D341Med (cell line): Measurements from ENCODE around the gene TCOF1.
A peak's percentile ranks its signal among the peaks of the same experiment; 100 is the strongest.

Source experiments
- DNase-seq: peaks from one replicate; pipeline ENCODE4 v3.0.0; 2012; ENCODE audit warnings: low spot score

Gene TCOF1

DNA sequence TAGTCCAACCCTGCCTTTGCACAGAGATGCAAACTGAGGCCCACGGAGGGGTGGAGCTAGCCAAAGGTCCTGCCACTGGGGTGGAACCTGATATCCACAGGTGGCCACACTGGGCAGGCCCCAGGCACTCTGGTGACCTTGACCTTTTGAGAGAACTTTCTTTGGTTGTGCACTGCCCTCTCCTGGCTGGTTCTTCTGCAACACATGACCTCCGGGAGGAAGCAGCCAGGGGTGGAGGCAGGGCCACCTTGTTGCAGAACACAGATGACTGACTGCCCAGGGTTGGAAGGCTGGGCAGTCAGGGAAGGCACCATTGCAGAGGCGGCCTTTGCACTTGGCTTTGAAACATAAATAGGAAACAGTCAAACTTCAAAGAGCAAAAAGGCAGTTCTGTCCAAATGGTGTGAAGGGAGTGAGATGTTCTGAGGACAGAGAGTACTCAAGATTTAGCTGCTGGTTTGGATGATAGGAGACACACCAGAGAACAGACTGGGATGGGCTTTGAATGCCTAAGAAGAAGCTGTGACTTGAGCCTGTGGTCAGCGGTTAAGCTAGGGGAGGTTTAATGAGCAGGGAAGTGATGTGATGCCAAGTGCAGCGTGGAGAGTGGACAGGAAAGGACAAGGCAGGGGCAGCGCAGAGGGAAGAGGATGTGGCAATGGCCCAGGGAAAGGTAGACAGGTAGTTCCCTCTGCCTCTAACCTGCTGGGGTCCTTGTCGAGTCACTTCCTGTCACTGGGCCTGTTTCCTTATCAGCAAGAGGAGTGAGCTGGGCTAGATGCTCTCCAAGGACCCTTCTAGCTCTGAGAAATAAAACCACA lies 6.8 kb upstream of the TCOF1 start:
- DNase-seq, result peak; percentile 80

DNA sequence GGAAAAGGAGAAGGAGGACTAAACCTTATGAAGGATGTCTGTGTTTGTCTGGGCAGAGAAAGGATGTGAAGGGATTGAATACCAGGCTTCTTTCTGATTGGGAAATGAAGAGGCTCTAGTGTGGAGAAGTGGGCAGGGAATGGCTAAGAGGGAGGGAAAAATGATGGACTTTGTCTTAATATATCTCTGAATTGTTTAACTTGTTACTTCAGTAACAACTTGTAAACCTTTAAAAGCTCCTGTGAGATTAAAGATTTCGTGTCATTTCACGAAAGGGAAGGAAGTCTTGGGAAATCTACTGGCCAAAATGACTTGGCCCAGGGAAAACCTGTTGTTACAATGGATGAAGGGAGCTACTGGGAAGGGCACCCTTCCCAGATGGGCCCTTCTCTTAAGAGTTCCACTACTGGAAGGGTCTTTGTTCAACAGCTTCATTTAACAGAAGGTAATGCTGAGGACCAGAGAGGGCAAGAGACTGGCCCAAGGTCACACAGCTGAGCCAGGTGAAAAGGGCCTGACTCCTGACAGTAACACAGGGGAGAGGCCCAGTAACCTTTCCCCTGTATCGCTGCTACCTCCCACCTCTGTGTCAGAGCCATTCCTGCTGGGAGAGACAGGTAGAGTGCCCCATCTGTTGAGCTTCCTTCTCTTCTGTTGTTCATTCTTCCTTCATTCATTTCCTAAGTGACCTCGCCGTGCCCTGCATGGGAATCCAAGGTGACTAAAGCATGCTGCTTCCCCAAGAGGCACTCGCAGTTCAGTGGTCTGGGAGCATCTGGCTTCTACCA lies 5.1 kb upstream of the TCOF1 start:
- no peak for DNase-seq

DNA sequence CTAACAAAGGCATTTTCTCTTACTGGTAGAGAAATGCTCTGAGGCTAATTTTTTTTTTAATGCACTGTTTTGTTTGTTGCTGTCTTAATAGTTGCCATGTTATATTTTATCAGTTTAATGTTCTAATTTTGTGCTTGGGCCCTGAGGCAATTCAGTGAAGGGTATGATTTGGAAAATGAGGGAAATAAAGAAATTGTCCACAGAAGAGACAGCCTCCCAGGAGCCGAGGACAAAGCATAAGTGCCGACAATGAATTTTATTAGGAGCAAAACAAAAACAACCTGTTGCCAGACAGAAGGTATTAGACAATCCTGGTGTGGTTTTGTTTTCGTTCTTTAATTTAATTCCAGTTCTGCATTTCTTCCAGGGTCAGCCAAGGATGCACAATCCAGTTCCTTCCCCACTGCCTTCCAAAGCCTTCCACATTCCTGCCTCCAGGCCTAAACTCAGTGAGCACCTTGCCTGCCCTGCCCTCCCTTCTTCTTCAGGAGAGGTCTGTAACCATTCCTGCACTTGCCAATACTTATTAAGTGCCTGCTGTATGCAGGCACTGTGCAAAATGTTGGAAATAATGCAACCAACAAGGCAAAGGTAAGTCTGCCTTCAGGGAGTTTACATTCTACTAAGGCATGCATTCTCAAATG lies 4.3 kb upstream of the TCOF1 start:
- no peak for DNase-seq

DNA sequence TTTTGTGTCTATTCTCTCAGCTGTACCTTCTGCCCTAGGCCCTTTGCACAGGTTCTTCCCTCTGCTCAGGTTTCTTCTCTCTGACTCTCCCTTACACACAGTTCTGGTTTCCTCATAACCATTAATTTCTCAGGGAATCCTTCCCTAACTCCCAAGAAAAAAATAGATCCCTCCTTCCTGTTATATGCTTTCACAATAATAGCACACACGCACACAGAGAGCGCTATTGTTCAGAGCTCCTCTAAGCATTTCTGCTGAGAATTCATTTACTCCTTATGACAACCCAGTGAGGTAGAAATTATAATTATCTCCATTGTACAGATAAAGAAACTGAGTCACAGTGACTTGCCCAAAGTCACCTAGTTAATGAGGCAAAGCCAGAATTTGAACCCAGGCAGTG lies 1.7 kb upstream of the TCOF1 start:
- DNase-seq, result no peak

DNA sequence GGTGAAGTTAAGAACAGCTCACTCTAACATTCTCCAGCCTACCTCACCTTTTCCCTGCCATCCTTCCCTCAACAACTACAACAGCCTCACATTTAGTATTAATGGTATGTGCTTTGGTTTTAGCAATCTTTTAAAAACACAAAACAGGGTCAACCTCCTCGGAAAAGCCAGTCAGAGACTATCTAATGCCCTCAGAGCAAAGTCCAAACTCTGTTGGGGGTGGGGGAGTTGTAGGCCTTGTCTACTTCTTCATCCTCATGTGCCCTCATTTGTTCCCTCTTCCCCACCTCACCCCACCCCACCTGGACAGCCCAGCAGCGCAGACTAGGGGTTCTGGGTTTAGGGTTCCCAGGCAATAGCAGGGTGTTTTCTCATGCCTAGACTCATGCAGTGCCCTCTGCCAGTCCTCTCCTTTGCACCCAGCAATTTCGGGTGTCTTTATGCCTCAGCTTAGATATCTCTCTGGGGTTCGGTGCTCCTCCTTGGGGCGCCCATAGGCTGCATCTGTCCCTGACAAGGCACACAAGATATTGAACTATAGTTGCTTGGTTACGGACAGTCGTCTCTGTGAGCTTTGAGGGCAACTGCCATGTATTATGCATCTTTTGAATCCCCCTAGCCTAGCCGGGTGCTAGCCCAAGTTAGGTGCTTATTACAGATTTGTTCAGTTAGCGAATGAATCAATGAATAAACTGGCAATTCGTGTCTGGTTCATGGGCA lies 762 bp upstream of the TCOF1 start:
- DNase-seq, result no peak

DNA sequence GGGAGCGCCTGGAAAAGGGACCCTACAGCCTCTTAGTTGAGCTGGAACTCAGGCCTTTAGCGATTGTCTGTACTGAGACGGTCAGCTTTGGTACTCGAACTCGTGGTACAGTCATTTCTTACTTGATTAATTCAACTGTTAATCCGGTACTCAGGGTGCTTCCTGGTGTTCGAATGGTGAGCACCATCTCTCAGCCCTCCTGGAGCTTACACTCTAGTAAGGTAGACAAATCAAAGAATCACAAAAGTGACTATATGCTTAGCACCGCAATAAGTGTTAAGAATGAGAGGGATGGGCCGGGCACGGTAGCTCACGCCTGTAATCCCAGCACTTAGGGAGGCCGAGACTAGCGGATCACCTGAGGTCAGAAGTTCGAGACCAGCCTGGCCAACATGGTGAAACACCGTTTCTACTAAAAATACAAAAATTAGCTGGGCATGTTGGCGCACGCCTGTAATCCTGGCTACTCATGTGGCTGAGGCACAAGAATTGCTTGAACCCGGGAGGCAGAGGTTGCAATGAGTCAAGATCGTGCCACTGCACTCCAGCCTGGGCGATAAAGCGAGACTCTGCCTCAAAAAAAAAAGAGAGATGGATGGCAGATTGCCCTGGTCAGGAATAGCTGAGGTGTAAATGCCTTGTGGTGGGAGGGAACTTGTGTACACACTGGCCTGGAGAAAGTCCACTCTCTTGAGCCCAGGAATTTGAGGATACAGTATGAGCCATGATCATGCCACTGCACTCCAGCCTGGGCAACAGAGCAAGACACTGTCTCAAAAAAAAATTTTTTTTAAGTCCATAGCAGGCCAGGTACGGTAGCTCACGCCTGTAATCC lies 981 bp downstream of the TCOF1 start:
- DNase-seq, result no peak

DNA sequence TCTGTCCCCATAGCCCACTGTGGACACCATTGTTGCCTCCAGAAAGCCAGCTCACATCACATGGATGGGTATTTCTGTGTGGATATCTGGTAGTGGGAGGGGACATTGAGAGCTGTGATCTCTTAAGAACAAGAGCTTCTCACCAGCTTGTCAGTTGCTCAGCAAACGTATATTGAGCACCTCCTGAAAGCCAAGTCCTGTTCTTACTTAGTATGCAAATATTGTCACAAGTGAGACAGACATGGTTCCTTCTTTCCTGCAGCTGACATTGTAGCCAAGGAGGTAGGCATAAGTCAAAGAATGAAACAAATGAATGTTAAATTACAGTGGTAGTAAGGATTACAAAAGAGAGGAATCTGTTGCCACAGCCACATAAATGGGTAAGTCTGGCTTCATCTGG lies 3.8 kb downstream of the TCOF1 start:
- no peak for DNase-seq

DNA sequence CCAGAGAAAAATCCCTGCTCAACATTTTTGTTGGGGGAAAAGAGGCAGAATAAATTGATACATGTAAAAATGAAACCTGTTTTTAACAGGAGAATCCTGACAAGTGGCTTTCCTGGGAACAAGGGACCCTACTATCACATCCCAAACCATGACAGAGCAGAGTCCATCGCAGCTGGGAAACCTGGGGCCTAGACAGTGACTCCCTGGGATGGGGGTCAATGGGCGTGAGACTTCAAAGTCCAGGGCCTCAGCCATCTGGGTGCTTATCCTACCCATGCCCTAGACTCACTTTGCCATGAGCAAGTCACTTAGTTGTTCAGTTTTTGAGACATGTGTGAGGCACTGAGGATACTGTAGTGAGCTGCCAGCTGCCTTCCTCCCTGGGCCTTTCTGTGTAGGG lies 5.7 kb downstream of the TCOF1 start:
- DNase-seq, result no peak

DNA sequence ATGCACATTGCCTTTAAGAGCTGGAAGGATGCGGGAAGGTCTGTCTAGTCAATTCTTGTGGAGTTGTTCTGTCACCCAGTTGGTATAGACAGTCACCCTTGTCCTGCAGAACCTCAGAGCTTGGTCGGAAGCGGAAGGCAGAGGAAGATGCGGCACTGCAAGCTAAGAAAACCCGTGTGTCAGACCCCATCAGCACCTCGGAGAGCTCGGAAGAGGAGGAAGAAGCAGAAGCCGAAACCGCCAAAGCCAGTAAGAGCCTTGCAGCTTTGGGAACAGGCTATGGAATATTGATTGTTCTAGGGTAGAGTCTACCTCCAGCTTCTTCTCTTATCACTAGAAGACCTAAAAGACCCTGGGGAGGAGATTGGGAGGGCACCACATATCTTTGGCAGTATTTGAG lies 6.5 kb downstream of the TCOF1 start:
- DNase-seq, result no peak

DNA sequence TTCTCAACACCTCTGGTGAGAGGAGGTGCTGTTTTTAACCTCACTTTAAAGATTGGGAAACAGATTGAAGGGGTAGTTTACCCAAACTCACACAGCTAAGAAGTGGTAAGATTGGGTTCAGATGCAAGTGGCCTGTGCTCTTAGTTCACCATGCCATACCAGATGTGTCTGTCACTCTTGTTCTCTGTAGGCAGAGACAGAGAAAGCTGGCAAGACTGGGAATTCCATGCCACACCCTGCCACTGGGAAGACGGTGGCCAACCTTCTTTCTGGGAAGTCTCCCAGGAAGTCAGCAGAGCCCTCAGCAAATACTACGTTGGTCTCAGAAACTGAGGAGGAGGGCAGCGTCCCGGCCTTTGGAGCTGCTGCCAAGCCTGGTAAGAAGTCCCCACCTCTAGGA lies 11.0 kb downstream of the TCOF1 start:
- no peak for DNase-seq

DNA sequence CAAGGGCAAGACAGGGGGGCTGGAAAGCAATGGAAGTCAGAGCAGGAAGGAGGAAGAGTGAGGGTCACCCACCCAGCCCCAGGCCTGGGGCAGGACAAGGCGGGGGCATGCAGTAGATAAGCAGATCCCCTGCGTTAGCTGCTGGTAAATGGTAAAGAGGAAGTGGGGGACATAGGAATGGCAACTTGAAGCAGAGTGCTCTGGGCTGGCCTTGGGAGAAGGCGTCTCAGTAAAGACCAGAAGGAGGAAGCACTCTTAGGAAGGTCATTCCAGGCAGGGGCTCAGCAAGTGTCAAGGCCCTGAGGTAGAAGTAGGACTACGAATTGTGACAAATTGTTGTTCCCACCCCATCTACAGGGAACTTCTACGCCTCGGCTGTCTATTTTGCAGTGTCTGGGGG lies 15.1 kb downstream of the TCOF1 start:
- no peak for DNase-seq

DNA sequence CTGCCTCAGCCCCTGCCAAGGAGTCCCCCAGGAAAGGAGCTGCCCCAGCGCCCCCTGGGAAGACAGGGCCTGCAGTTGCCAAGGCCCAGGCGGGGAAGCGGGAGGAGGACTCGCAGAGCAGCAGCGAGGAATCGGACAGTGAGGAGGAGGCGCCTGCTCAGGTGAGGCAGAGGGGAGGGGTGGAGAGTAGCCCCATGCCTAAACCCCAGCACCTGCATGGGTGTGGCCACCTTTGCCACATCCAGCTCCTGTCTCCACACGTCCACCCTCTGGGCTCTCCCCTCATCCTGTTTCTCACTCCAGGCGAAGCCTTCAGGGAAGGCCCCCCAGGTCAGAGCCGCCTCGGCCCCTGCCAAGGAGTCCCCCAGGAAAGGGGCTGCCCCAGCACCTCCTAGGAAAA lies 17.2 kb downstream of the TCOF1 start:
- peak; percentile 19 for DNase-seq

DNA sequence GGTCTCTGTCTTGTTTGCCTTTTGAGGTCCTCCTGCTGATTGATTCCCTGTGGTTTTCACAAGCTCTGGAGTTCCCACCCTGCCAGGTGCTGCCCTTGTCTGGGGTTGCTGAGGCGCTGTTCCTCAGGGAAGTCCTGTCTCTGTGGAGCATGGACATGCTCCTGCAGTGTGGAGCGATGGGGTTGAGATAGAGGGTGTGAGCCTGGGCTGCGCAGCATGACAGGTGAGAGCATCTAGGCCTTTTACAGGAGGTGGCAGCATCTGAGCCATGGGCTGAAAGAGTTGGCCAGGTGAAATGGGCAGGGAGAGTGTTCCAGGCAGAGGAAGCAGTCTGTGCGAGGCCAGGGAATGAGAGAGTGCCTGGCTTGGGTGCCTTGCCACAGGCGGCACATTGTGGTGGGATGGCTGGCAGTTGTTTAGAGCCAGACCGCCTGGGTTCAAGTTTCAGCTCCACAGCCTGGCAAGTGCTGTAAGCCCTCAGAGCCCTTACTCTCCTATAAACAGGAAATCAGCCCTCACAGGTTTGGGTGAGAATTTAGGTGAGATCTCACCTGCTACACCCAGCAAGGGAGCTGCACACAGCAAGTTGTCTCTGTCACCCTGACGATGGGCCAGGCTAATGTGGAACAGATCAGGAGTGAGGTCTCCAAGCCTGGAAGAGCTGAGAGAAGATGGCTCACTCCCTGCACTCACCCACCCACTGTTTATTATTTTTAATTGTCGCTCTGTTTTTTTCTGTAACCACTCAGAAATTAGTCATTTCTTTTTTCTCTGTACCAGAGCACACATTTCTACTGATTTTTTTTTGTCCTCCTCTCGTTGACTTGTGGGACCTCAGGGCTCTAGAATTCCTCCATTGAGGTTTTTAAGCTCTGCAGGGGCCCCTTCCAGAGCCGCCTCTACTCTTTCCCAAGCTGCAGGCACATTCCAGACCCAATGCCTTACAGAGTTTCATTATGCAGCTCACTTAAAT lies 19.6 kb downstream of the TCOF1 start:
- no peak for DNase-seq

DNA sequence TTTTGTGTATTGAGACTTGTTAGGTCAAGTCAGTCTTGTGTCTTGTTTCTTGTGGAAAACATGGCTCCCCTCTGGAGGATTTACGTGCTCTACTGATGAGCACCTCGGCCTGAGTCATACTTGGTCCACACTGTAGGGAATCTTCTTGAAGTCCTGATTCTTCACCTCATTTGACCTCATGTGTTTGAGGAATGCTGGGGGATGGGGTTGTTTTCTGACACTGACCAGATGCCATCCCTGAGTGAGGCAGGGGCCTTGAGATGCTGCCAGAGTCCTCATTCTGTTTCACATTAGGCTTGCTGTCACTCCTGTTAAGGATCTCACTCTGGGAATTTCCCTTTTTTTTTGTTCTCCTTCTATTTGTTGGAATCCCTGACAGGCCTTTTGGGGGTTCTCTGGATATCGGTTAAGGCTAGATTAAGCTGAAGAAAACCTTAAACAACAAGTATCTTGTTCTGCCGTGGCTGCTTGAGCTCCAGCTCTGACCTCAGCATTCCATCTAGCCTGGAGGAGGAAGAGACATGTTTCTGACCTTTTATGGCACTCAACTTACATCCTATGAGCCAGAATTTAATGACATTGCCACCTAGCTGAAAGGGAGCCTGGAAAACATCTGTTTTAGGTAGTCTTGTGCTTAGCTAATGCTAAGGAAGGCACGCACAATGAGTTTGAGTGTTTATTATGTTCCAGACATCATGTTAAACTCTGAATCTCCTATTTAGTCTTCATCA lies 20.6 kb downstream of the TCOF1 start:
- DNase-seq, result no peak

DNA sequence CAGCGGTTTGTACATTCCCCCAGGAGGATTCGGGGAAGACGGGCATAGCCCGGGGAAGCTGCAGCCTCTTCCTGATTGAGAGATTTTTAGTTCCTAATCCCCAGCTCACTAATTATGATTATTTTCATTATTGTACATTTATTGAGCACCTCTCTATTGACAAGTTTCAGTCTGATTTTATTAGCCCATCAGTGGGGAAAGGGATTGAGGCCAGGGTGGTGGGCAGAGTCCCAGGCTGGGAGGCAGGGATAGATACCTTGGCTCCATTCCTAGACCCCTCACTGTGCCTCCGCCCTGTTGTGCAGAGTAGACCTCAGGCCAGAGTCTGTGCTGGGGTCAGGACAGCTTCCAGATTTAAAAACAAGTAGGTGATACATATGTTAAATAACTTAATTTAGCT lies 27.2 kb downstream of the TCOF1 start:
- no peak for DNase-seq

DNA sequence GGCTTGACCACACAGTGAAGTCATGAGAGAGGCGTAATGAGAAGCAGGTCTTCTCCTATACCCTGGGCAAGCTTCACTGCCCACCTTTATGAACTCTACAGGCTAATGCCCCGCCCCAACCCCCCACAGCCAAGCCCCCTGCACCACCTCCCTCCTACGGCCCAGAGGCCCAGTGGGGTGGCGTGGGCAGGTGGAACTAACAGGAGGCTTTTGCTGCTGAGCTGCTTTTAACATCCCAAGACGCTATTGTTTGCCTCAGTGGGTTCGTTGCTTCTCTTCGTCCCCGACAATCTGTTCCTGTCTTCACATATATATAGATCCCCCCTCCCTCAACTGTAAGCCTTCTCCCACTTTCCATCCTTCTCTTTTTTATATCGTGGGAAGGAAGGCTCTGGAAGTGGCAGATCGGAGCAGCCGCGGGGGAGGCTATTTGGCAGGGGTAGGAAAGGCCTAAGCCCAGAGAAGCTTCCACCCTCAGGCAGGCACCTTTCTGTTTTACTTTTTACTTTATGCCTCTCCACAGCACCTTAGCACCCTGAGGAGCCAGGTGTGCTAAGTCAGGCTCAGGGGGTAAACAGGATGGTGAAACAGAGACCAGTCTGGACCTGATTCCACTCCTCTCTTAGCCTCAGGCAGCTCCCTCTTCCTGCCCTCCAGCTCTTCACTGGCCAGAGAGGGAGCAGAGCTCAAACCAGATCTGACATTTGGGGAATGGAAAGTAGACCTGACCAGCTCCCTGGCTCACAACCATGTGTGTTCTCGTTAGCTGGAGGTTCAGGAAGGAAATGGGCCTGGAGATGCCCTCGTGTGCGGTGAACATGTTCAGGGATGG lies 28.7 kb downstream of the TCOF1 start:
- no peak for DNase-seq

DNA sequence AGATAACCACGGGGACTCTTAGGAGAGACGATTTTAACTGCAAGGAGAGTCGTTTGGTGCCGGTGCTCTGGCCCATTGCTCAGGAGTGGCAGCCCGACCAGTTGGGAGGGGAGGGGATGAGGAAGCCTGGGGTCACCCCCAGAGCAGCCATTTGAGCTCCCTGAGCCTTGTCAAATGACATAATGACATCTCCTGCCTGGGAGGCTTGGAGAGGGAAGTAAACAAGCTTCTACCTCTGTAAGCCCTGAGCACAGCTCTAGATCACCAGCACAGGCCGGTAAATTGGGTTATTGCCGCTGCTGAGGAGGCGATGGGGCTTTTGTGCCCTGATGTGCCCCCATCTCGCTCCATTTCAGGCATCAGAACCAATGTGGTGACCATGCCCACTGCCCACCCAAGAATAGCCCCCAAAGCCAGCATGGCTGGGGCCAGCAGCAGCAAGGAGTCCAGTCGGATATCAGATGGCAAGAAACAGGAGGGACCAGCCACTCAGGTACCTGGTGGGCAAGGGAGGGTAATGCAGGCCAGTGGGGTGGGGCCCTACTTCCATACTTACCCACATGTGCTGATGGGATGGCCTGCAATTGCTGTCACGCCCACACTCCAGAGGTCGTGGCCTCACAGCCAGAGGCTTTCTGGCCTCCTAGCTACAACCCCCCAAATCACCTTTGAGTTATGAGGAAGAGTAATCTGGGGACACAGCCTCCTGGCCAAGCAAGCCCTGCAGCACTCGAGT lies 32.2 kb downstream of the TCOF1 start:
- DNase-seq, result no peak
